AG04450 (cell line): ENCODE measurements around the gene RMRP. TPM values are rescaled to one million over a fixed set of nuclear protein-coding genes. Genes with fewer than 3 reads are reported as not detected.

Source experiments
- CTCF ChIA-PET: fragments of 300-600, 350-600 bp; formaldehyde crosslinking; extraction: SDS; loops from one replicate; lab custom pipeline; 2022; ENCODE audit warnings: antibody characterized with exemption, inconsistent platforms; lab: Charles Lee
- POLR2A ChIA-PET: fragments of 350-600 bp; formaldehyde crosslinking; extraction: SDS; loops from one replicate; lab custom pipeline; 2021; ENCODE audit warnings: antibody characterized with exemption, inconsistent platforms; lab: Yijun Ruan, JAX
- DNase-seq: peaks from one replicate; pipeline ENCODE4 v3.0.0-alpha.2; 2011; ENCODE audit warnings: low read depth, low spot score
- H3K27ac ChIP-seq: one replicate; pipeline ENCODE4 v1.5.1; 2012; ENCODE audit warnings: low read depth, low read length, control low read depth
- H3K27me3 ChIP-seq: one replicate; pipeline ENCODE4 v1.6.0; 2012; ENCODE audit warnings: low read length; ENCODE audit not compliant: control insufficient read depth, insufficient read depth
- H3K4me3 ChIP-seq: 2 replicates; pipeline ENCODE4 v1.5.1; 2011; ENCODE audit warnings: mild to moderate bottlenecking, low read depth, low read length, control low read depth
- H3K9me3 ChIP-seq: 2 replicates; pipeline ENCODE4 v1.5.1; 2012; ENCODE audit warnings: low read length; ENCODE audit not compliant: control insufficient read depth, insufficient read depth
- CTCF ChIP-seq: IDR thresholded peaks from 2 replicates; pipeline ENCODE4 v1.5.1; 2011; ENCODE audit warnings: low read depth, low read length, control low read depth, inconsistent platforms
- polyA plus RNA-seq: library from polyadenylated mRNA; depleted of rRNA; stranded (reverse); fragments of >200 nt; gene quantifications from 2 replicates; pipeline ENCODE4 v1.2.3, GENCODE V29; 2011

The RMRP gene
- polyA plus RNA-seq, 1 experiment: 173 TPM

GRCh38 chr9:35652829-35653209 lies 5.0 kb downstream of the RMRP start:
- ChIA-PET CTCF (interaction anchor here (1.0 kb wide), 1 partner anchor 42 kb away, joined by 6 read pairs; no protein-coding TSS in a partner anchor), POLR2A (no interaction called here)
- Histone ChIP-seq H3K9me3 (peaks cover 3% of the 10 kb centered on the region; the same call in 1 of the 2 replicates), H3K27me3 (no peaks in the 10 kb centered on the region), H3K4me3 (no peak overlapping the region), H3K27ac (no peak overlapping the region)
- TF ChIP-seq CTCF: no peak
- DNase-seq: no peak

GRCh38 chr9:35651956-35652828 lies 5.6 kb downstream of the RMRP start:
- ChIA-PET CTCF (interaction anchor here (1.0 to 1.1 kb wide), 2 partner anchors 43 to 48 kb away, joined by 4 to 6 read pairs; no protein-coding TSS in a partner anchor), POLR2A (no interaction called here)
- Histone ChIP-seq H3K27me3 (no peaks in the 10 kb centered on the region), H3K27ac (no peak overlapping the region), H3K4me3 (no peak overlapping the region), H3K9me3 (peaks cover 3% of the 10 kb centered on the region; the same call in 1 of the 2 replicates)
- no peak for TF ChIP-seq CTCF
- DNase-seq: no peak

- POLR2A ChIA-PET: no interaction called here
- CTCF ChIA-PET: no interaction called here
- H3K27ac ChIP-seq: no peak within 1 kb of the TSS
- no peak for DNase-seq
- H3K27me3 ChIP-seq: no peaks in the 10 kb centered on the region
- H3K4me3 ChIP-seq: no peak within 1 kb of the TSS
- no peak for TF ChIP-seq CTCF
- no peaks in the 10 kb centered on the region; the same call in 1 of the 2 replicates for H3K9me3 ChIP-seq
Observed at GRCh38 chr9:35650341-35651158, 7.3 kb downstream of the RMRP start, which contains the start of gene SIT1. Gene SIT1 (minus strand): TSS chr9:35650931. CDS start chr9:35650853, 78 bp downstream.

- Histone ChIP-seq H3K27ac (no peak overlapping the region), H3K4me3 (no peak overlapping the region), H3K9me3 (no peaks in the 10 kb centered on the region; the same call in 1 of the 2 replicates), H3K27me3 (no peaks in the 10 kb centered on the region)
- no peak for TF ChIP-seq CTCF
- no peak for DNase-seq
- ChIA-PET POLR2A (no interaction called here), CTCF (interaction anchor here (1.3 kb wide), 1 partner anchor 8 kb away, joined by 3 read pairs; the partner anchor contains the start of genes CCDC107 and RMRP)
Observed at GRCh38 chr9:35649431-35650340, 8.1 kb downstream of the RMRP start.
